Neural cell (in vitro differentiated cells): ENCODE data around the gene NDOR1.

ENCODE experiments used
- EP300 ChIP-seq: fragments of 450-650 bp; conservative IDR thresholded peaks from 2 replicates; pipeline ENCODE4 v1.6.1; 2014; ENCODE audit warnings: antibody characterized with exemption, mild to moderate bottlenecking, moderate library complexity; ENCODE audit not compliant: poor library complexity, severe bottlenecking
- POLR2AphosphoS5 ChIP-seq: IDR thresholded peaks from 2 replicates; pipeline ENCODE4 v1.6.1; 2012
- TAF1 ChIP-seq: IDR thresholded peaks from 2 replicates; pipeline ENCODE4 v1.6.1; 2012; ENCODE audit warnings: low read depth
- TF ChIP-seq, protein P1 (sequence below): fragments of 450-650 bp; IDR thresholded peaks from 2 replicates; pipeline ENCODE4 v1.5.1; 2014; ENCODE audit warnings: antibody characterized with exemption, mild to moderate bottlenecking, moderate library complexity; ENCODE audit not compliant: poor library complexity, severe bottlenecking

DNA sequence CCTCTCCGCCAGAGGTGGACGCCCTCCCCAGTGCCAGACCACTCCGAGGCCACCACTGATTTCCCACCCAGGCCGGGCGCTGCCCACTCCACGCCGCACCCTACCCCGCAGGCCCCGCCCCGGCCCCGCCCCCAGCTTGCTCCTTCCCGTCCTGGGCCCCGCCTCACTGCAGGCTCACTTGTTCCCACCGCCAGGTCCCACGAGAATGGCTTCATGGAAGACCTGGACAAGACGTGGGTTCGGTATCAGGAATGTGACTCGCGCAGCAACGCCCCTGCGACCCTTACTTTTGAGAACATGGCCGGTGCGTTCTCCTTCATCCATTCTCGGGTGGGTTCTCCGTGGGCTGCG is 42.2 kb upstream of the NDOR1 start:
- no peak for TF ChIP-seq TAF1
- TF ChIP-seq, protein P1, sequence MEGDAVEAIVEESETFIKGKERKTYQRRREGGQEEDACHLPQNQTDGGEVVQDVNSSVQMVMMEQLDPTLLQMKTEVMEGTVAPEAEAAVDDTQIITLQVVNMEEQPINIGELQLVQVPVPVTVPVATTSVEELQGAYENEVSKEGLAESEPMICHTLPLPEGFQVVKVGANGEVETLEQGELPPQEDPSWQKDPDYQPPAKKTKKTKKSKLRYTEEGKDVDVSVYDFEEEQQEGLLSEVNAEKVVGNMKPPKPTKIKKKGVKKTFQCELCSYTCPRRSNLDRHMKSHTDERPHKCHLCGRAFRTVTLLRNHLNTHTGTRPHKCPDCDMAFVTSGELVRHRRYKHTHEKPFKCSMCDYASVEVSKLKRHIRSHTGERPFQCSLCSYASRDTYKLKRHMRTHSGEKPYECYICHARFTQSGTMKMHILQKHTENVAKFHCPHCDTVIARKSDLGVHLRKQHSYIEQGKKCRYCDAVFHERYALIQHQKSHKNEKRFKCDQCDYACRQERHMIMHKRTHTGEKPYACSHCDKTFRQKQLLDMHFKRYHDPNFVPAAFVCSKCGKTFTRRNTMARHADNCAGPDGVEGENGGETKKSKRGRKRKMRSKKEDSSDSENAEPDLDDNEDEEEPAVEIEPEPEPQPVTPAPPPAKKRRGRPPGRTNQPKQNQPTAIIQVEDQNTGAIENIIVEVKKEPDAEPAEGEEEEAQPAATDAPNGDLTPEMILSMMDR, result no peak
- TF ChIP-seq POLR2AphosphoS5, result no peak
- TF ChIP-seq EP300, result no peak
